Measurements from ENCODE around the gene ATG16L1.
A peak's percentile ranks its signal among the peaks of the same experiment; 100 is the strongest.

ATG16L1 gene

GRCh38 chr2:233317196-233317943 is 65.9 kb downstream of the ATG16L1 start:
- H3K4me3 Mint-ChIP-seq: no peak overlapping the region
- H3K27ac Mint-ChIP-seq (ENCODE audit: low read depth): no peak overlapping the region
- DNase-seq (ENCODE audit: low spot score in 2 of 2): no peak
- H3K4me1 Mint-ChIP-seq: peaks cover 13% of the 10 kb centered on the region
- peaks cover 2% of the 10 kb centered on the region for H3K36me3 Mint-ChIP-seq (ENCODE audit: insufficient read depth)
- peaks cover 7% of the 10 kb centered on the region for H3K27me3 Mint-ChIP-seq
- no peak for ATAC-seq (replicated peaks; ENCODE audit: extremely low read depth, poor library complexity, severe bottlenecking)
- H3K9me3 Mint-ChIP-seq: no peaks in the 10 kb centered on the region

GRCh38 chr2:233319256-233319655 is 67.8 kb downstream of the ATG16L1 start:
- Mint-ChIP-seq H3K4me3 (no peak overlapping the region), H3K27ac (ENCODE audit: low read depth) (no peak overlapping the region), H3K9me3 (no peaks in the 10 kb centered on the region), H3K27me3 (peaks cover 7% of the 10 kb centered on the region), H3K4me1 (peaks cover 6% of the 10 kb centered on the region), H3K36me3 (ENCODE audit: insufficient read depth) (peaks cover 2% of the 10 kb centered on the region)
- DNase-seq (ENCODE audit: low spot score in 2 of 2): no peak
- no peak for ATAC-seq (replicated peaks; ENCODE audit: extremely low read depth, poor library complexity, severe bottlenecking)

GRCh38 chr2:233320470-233320869 is 69.0 kb downstream of the ATG16L1 start:
- peaks cover 2% of the 10 kb centered on the region for H3K36me3 Mint-ChIP-seq (ENCODE audit: insufficient read depth)
- H3K4me1 Mint-ChIP-seq: peaks cover 6% of the 10 kb centered on the region
- peaks cover 7% of the 10 kb centered on the region for H3K27me3 Mint-ChIP-seq
- no peak for DNase-seq (ENCODE audit: low spot score in 2 of 2)
- H3K9me3 Mint-ChIP-seq: no peaks in the 10 kb centered on the region
- no peak for ATAC-seq (replicated peaks; ENCODE audit: extremely low read depth, poor library complexity, severe bottlenecking)
- H3K4me3 Mint-ChIP-seq: no peak overlapping the region
- H3K27ac Mint-ChIP-seq (ENCODE audit: low read depth): no peak overlapping the region

GRCh38 chr2:233321166-233321565 is 69.7 kb downstream of the ATG16L1 start:
- Mint-ChIP-seq H3K4me3 (no peak overlapping the region), H3K27me3 (peaks cover 7% of the 10 kb centered on the region), H3K4me1 (peaks cover 6% of the 10 kb centered on the region), H3K36me3 (ENCODE audit: insufficient read depth) (peaks cover 4% of the 10 kb centered on the region), H3K27ac (ENCODE audit: low read depth) (no peak overlapping the region), H3K9me3 (no peaks in the 10 kb centered on the region)
- ATAC-seq (replicated peaks; ENCODE audit: extremely low read depth, poor library complexity, severe bottlenecking) (no peak), DNase-seq (ENCODE audit: low spot score in 2 of 2) (no peak)

GRCh38 chr2:233323851-233324250 is 72.4 kb downstream of the ATG16L1 start:
- Mint-ChIP-seq H3K27me3 (peaks cover 2% of the 10 kb centered on the region), H3K36me3 (ENCODE audit: insufficient read depth) (peaks cover 3% of the 10 kb centered on the region), H3K4me3 (no peak overlapping the region), H3K27ac (ENCODE audit: low read depth) (no peak overlapping the region), H3K4me1 (peaks cover 11% of the 10 kb centered on the region), H3K9me3 (no peaks in the 10 kb centered on the region)
- DNase-seq (ENCODE audit: low spot score in 2 of 2) (no peak), ATAC-seq (replicated peaks; ENCODE audit: extremely low read depth, poor library complexity, severe bottlenecking) (no peak)

GRCh38 chr2:233325256-233325655 is 73.8 kb downstream of the ATG16L1 start:
- DNase-seq (ENCODE audit: low spot score in 2 of 2) (no peak), ATAC-seq (replicated peaks; ENCODE audit: extremely low read depth, poor library complexity, severe bottlenecking) (no peak)
- Mint-ChIP-seq H3K4me3 (no peak overlapping the region), H3K36me3 (ENCODE audit: insufficient read depth) (peaks cover 4% of the 10 kb centered on the region), H3K4me1 (peaks cover 22% of the 10 kb centered on the region), H3K9me3 (no peaks in the 10 kb centered on the region), H3K27me3 (no peaks in the 10 kb centered on the region), H3K27ac (ENCODE audit: low read depth) (no peak overlapping the region)

GRCh38 chr2:233325814-233326213 is 74.3 kb downstream of the ATG16L1 start:
- ATAC-seq (replicated peaks; ENCODE audit: extremely low read depth, poor library complexity, severe bottlenecking) (no peak), DNase-seq (ENCODE audit: low spot score in 2 of 2) (no peak)
- Mint-ChIP-seq H3K4me1 (peaks cover 26% of the 10 kb centered on the region), H3K9me3 (no peaks in the 10 kb centered on the region), H3K27ac (ENCODE audit: low read depth) (no peak overlapping the region), H3K36me3 (ENCODE audit: insufficient read depth) (peaks cover 4% of the 10 kb centered on the region), H3K27me3 (no peaks in the 10 kb centered on the region), H3K4me3 (no peak overlapping the region)

GRCh38 chr2:233326500-233326899 is 75.0 kb downstream of the ATG16L1 start:
- no peak overlapping the region for H3K4me3 Mint-ChIP-seq
- H3K27ac Mint-ChIP-seq (ENCODE audit: low read depth): no peak overlapping the region
- peaks cover 6% of the 10 kb centered on the region for H3K9me3 Mint-ChIP-seq
- DNase-seq (ENCODE audit: low spot score in 2 of 2): no peak
- H3K27me3 Mint-ChIP-seq: no peaks in the 10 kb centered on the region
- H3K4me1 Mint-ChIP-seq: peaks cover 29% of the 10 kb centered on the region
- ATAC-seq (replicated peaks; ENCODE audit: extremely low read depth, poor library complexity, severe bottlenecking): no peak
- H3K36me3 Mint-ChIP-seq (ENCODE audit: insufficient read depth): peaks cover 4% of the 10 kb centered on the region

- H3K27ac Mint-ChIP-seq (ENCODE audit: low read depth): peak overlapping the region; percentile 41
- no peaks in the 10 kb centered on the region for H3K27me3 Mint-ChIP-seq
- no peak overlapping the region for H3K4me3 Mint-ChIP-seq
- ATAC-seq (replicated peaks; ENCODE audit: extremely low read depth, poor library complexity, severe bottlenecking) (no peak), DNase-seq (ENCODE audit: low spot score in 2 of 2) (no peak)
- H3K9me3 Mint-ChIP-seq: peaks cover 6% of the 10 kb centered on the region
- H3K36me3 Mint-ChIP-seq (ENCODE audit: insufficient read depth): peaks cover 8% of the 10 kb centered on the region
- peaks cover 44% of the 10 kb centered on the region for H3K4me1 Mint-ChIP-seq
Measured at GRCh38 chr2:233328922-233329321, 77.4 kb downstream of the ATG16L1 start.

- Mint-ChIP-seq H3K4me3 (no peak overlapping the region), H3K4me1 (peaks cover 46% of the 10 kb centered on the region), H3K27me3 (no peaks in the 10 kb centered on the region), H3K9me3 (peaks cover 6% of the 10 kb centered on the region), H3K27ac (ENCODE audit: low read depth) (peak overlapping the region; percentile 97), H3K36me3 (ENCODE audit: insufficient read depth) (peaks cover 8% of the 10 kb centered on the region)
- ATAC-seq (replicated peaks; ENCODE audit: extremely low read depth, poor library complexity, severe bottlenecking) (no peak), DNase-seq (ENCODE audit: low spot score in 2 of 2) (no peak)
Measured at GRCh38 chr2:233329489-233330135, 78.1 kb downstream of the ATG16L1 start.

- H3K9me3 Mint-ChIP-seq: peaks cover 6% of the 10 kb centered on the region
- H3K4me1 Mint-ChIP-seq: peaks cover 50% of the 10 kb centered on the region
- no peaks in the 10 kb centered on the region for H3K27me3 Mint-ChIP-seq
- peak; percentile 98 for ATAC-seq (replicated peaks; ENCODE audit: extremely low read depth, poor library complexity, severe bottlenecking)
- H3K36me3 Mint-ChIP-seq (ENCODE audit: insufficient read depth): peaks cover 7% of the 10 kb centered on the region
- H3K4me3 Mint-ChIP-seq: peak overlapping the region; percentile 49
- H3K27ac Mint-ChIP-seq (ENCODE audit: low read depth): peak overlapping the region; percentile 97
- DNase-seq (ENCODE audit: low spot score in 2 of 2): peak; percentile 57 to 76
Measured at GRCh38 chr2:233331536-233331935, 80.1 kb downstream of the ATG16L1 start.

- ATAC-seq (replicated peaks; ENCODE audit: extremely low read depth, poor library complexity, severe bottlenecking) (no peak), DNase-seq (ENCODE audit: low spot score in 2 of 2) (no peak)
- Mint-ChIP-seq H3K9me3 (peaks cover 6% of the 10 kb centered on the region), H3K36me3 (ENCODE audit: insufficient read depth) (peaks cover 7% of the 10 kb centered on the region), H3K4me3 (peak overlapping the region; percentile 49), H3K27ac (ENCODE audit: low read depth) (peak overlapping the region; percentile 97), H3K4me1 (peaks cover 46% of the 10 kb centered on the region), H3K27me3 (no peaks in the 10 kb centered on the region)
Measured at GRCh38 chr2:233332125-233332524, 80.7 kb downstream of the ATG16L1 start.

GRCh38 chr2:233334915-233335314 is 83.4 kb downstream of the ATG16L1 start:
- Mint-ChIP-seq H3K27ac (ENCODE audit: low read depth) (no peak overlapping the region), H3K4me1 (peaks cover 42% of the 10 kb centered on the region), H3K4me3 (no peak overlapping the region), H3K9me3 (peaks cover 6% of the 10 kb centered on the region), H3K27me3 (no peaks in the 10 kb centered on the region), H3K36me3 (ENCODE audit: insufficient read depth) (peaks cover 5% of the 10 kb centered on the region)
- ATAC-seq (replicated peaks; ENCODE audit: extremely low read depth, poor library complexity, severe bottlenecking) (no peak), DNase-seq (ENCODE audit: low spot score in 2 of 2) (no peak)
